AG09309 (cell line): ENCODE data around the gene TPO.
A peak's percentile ranks its signal among the peaks of the same experiment; 100 is the strongest.

ENCODE experiments used
- DNase-seq: peaks from one replicate; pipeline ENCODE4 v3.0.0-alpha.2; 2010; ENCODE audit warnings: low read depth
- H3K4me3 ChIP-seq: 2 replicates; pipeline ENCODE4 v1.5.1; 2011; ENCODE audit warnings: mild to moderate bottlenecking, low read depth, low read length, moderate library complexity; ENCODE audit not compliant: control insufficient read depth
- TF ChIP-seq, protein P1 (sequence below): IDR thresholded peaks from 2 replicates; pipeline ENCODE4 v1.5.1; 2011; ENCODE audit warnings: mild to moderate bottlenecking, low read depth, low read length, inconsistent platforms; ENCODE audit not compliant: insufficient read depth, control insufficient read depth; ENCODE audit errors: missing control alignments

TPO gene

DNA sequence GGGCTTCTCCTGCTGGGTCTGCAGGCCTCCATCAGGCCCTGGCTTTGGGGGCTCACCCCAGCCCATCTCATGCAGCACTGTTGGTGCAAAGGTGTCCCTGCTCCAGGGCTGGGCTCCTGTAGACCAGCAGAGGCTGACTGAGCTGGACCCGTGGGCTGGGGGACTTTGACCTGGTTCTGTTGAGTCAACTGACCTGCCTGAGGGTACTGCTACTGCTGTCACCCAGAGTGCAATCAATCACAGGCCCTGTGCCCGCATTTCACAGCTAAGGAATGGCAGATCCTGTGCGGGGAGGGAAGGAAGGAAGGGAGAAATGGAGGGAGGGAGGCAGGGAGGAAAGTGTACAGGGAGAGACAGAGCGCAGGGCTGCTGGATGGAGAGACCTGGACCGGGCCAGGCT is 136.8 kb downstream of the TPO start:
- TF ChIP-seq, protein P1, sequence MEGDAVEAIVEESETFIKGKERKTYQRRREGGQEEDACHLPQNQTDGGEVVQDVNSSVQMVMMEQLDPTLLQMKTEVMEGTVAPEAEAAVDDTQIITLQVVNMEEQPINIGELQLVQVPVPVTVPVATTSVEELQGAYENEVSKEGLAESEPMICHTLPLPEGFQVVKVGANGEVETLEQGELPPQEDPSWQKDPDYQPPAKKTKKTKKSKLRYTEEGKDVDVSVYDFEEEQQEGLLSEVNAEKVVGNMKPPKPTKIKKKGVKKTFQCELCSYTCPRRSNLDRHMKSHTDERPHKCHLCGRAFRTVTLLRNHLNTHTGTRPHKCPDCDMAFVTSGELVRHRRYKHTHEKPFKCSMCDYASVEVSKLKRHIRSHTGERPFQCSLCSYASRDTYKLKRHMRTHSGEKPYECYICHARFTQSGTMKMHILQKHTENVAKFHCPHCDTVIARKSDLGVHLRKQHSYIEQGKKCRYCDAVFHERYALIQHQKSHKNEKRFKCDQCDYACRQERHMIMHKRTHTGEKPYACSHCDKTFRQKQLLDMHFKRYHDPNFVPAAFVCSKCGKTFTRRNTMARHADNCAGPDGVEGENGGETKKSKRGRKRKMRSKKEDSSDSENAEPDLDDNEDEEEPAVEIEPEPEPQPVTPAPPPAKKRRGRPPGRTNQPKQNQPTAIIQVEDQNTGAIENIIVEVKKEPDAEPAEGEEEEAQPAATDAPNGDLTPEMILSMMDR, result no peak
- no peak for DNase-seq
- H3K4me3 ChIP-seq, result no peak overlapping the region

DNA sequence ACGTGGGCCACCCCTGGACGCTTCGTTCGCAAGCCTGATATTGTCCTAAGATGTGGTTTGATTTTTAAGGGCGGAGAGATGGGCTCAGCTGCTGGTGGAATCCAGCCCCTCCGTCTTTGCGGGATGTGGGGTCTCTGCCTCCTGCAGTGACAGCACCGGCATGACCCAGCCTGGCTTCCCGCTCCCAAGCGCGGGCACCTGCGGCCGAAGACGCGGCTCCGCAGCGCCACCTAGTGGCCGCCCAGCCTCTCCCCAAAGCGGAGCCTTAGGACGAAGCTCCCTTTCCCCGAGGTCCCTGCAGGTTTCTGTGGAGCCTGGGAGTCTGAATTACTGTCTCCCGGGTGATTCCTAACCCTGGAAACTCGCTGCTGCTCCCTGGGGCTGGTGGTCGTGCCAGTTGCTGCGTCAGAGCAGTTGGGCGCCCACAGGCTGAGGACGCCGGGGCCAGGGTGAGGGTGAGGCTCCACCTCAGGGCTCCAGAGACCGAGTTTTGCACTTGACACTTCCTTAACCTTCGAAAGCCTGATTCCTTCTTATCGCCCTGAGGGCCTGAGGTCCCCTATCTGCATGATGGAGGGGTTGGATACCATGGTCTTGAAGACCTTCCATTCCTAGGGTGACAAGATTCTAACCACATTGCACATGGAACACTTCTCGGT is 137.5 kb downstream of the TPO start:
- no peak for DNase-seq

DNA sequence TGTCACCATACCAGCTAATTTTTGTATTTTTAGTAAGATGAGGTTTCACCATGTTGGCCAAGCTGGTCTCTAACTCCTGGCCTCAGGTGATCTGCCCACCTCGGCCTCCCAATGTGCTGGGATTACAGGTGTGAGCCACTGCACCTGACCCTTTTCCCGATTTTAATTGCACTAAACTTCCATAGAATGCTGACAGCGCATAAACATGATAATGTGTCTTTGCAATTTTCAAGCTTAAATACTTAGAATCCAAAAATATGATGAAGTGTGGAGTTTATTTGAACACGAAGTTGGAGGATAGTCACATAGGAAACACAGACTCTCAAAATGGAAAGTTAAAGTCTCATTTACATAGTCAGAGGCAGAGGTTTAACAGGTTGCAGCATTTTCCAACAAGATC is 138.6 kb downstream of the TPO start:
- no peak for DNase-seq
- H3K4me3 ChIP-seq, result no peak overlapping the region
- TF ChIP-seq, protein P1, result no peak

More for the DNA sequence above, 137.5 kb downstream of the TPO start:
- H3K4me3 ChIP-seq, result no peak overlapping the region
- TF ChIP-seq, protein P1, result peak; percentile 98

DNA sequence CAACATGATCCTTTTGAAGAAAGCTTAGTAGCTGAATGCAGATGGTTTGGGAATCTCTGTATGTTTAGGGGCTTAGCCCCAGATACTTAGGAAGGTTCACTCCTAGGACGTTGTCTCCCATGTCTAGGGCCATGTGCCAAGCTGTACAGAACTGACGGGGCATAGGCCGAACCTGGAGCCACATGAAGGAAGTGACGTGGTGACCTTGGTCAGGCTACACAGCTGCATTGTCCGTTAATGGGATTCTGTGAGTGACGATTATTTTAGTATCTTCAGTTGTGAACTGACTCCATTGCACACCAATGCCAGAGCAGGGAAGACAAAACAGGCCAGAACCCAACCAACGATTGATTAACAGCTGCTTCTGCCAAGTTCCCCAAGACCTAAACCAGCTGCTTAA is 139.3 kb downstream of the TPO start:
- no peak for DNase-seq
- no peak overlapping the region for H3K4me3 ChIP-seq
- TF ChIP-seq, protein P1, result no peak

DNA sequence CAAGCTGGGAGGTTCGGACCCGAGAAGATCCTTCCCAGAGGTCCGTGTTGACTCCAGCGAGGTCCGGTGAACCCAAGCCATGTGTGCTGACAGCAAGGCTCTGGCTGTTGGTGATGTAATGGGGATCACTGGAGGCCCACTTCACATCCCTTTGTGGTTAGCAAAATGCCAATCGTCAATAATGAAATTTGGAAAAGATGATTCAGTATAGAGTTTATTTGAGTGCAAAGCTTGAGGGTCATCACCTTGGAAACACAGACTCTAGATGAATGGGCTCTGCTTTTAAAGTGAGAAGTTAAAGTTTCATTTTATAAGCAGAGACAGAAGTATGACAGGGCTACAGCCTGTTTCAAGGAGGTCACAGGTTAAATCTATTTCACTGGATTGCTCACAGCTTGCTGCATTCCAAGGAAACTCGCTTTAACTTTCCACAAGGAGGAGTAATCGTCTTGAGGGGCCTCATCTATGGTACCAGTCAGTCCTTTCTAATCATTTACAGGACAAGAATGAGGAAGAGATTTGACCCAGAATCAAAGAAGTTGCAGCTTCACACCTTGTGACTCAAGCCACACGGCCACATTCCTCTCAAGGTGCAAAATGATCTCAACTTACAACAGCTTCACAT is 140.5 kb downstream of the TPO start:
- TF ChIP-seq, protein P1, result peak; percentile 63
- H3K4me3 ChIP-seq, result no peak overlapping the region
- DNase-seq, result peak; percentile 87

DNA sequence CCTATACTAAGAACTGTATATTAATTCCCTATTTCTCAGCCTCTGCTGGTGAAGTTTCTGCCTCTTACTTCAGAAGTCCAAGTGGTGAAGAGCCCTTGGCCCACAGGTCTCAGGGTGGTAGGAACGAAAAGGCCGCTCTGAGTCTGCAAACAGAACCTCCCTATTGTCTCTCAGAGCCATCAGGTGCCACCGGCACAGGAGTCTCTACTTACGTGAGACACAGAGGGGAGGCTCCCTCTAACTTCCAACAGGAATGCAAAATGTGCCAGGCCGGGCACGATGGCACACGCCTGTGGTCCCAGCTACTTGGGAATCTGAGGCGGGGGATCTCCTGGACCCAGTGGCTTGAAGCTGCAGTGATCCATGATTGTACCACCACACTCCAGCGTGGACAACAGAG is 143.0 kb downstream of the TPO start:
- no peak for DNase-seq
- TF ChIP-seq, protein P1, result no peak
- no peak overlapping the region for H3K4me3 ChIP-seq
